Measurements from ENCODE around the gene NOVA2.

GRCh38 chr19:45985321-45985720, 11.7 kb upstream of the NOVA2 start:
- TF ChIP-seq CTCF (IDR thresholded peaks at IDR 0.05) = no peak
- no peak for TF ChIP-seq POLR2AphosphoS5 (IDR thresholded peaks at IDR 0.05)
